Smooth muscle cell (in vitro differentiated cells): ENCODE data around the gene TUBA8. TPM values are rescaled to one million over a fixed set of nuclear protein-coding genes. Genes with fewer than 3 reads are reported as not detected.
"Not testable (repeated sequence)": the region's sequence is repeated elsewhere in the genome, so short reads cannot be mapped to it uniquely, and the experiment has no call there.

Experiments
- DNase-seq: peaks from one replicate; lab custom pipeline; 2025; ENCODE audit not compliant: unreplicated experiment; lab: John Stamatoyannopoulos, UW
- H2AFZ ChIP-seq: fragments of 200-600 bp; sonication (generic); 2 replicates; pipeline ENCODE4 v1.6.0; 2016; ENCODE audit warnings: antibody characterized with exemption, low read depth, mild to moderate bottlenecking
- H3F3A ChIP-seq: fragments of 200-600 bp; sonication (generic); 2 replicates; pipeline ENCODE4 v1.6.0; 2017; ENCODE audit warnings: antibody characterized with exemption, low read depth
- H3K27ac ChIP-seq: fragments of 200-600 bp; sonication (generic); 2 replicates; pipeline ENCODE4 v1.5.1; 2016; ENCODE audit warnings: low read depth, mild to moderate bottlenecking
- H3K27me3 ChIP-seq: fragments of 200-600 bp; sonication (generic); 2 replicates; pipeline ENCODE4 v1.6.1; 2016; ENCODE audit warnings: low read depth, mild to moderate bottlenecking
- H3K36me3 ChIP-seq: fragments of 200-600 bp; sonication (generic); 2 replicates; pipeline ENCODE4 v1.5.1; 2016; ENCODE audit warnings: low read depth
- H3K4me1 ChIP-seq: fragments of 200-600 bp; sonication (generic); 2 replicates; pipeline ENCODE4 v1.5.1; 2016; ENCODE audit warnings: low read depth
- H3K4me2 ChIP-seq: fragments of 200-600 bp; sonication (generic); 2 replicates; pipeline ENCODE4 v1.6.0; 2016; ENCODE audit warnings: mild to moderate bottlenecking
- H3K4me3 ChIP-seq: fragments of 200-600 bp; sonication (generic); 2 replicates; pipeline ENCODE4 v1.5.1; 2016; ENCODE audit warnings: mild to moderate bottlenecking
- H3K79me2 ChIP-seq: fragments of 200-600 bp; sonication (generic); 2 replicates; pipeline ENCODE4 v1.6.0; 2016; ENCODE audit warnings: low read depth, mild to moderate bottlenecking
- H3K9ac ChIP-seq: fragments of 200-600 bp; sonication (generic); 2 replicates; pipeline ENCODE4 v1.6.0; 2016; ENCODE audit warnings: low read depth
- H3K9me3 ChIP-seq: fragments of 200-600 bp; sonication (generic); replicated peaks from 2 replicates; pipeline ENCODE4 v1.5.1; 2016; ENCODE audit warnings: low read depth
- H4K20me1 ChIP-seq: fragments of 200-600 bp; sonication (generic); 2 replicates; pipeline ENCODE4 v1.6.0; 2016; ENCODE audit warnings: low read depth
- WGBS: methylation state at CpG from one replicate; pipeline ENCODE4 v1.1.7; 2016; ENCODE audit warnings: low lambda C conversion rate; 5-methylcytosine and 5-hydroxymethylcytosine counted together
- polyA plus RNA-seq: library from polyadenylated mRNA; unstranded; fragments of >200 nt; fragmentation: Nextera tagmentation; extraction: Ambion mirVana; gene quantifications from 2 replicates; pipeline ENCODE4 v1.2.1, GENCODE V29; 2016
- total RNA-seq: library from RNA; depleted of rRNA; stranded (reverse); fragments of >200 nt; gene quantifications from 2 replicates; pipeline ENCODE4 v1.2.3, GENCODE V29; 2014
- TF ChIP-seq, protein P1 (sequence below): fragments of 200-600 bp; sonication (generic); IDR thresholded peaks from 2 replicates; pipeline ENCODE4 v1.5.1; 2017; ENCODE audit warnings: borderline replicate concordance, mild to moderate bottlenecking, antibody characterized with exemption; ENCODE audit not compliant: insufficient read depth, poor library complexity, severe bottlenecking

Gene TUBA8
- total and polyA plus RNA-seq, 2 experiments from 2014 or later = 0.40 to 0.55 TPM

DNA sequence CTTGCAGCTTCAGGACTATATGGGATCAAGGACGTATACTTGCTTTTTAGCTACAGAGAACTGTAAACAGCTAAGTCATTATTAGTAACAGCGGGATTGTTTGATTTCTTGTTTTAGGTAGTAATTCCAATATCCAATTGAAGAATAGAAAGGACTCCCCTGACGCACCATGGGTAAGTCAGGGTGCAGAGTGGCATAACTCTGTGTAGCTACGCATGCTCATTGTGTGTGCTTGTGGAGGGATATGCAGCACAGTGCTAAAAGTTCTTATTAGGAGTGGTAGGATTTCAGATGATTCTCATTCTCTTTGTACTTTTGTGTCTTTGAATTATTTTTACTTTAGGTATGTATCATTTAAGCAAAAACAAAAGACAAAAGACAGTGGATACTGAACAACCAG lies 40.6 kb upstream of the TUBA8 start:
- no peak for DNase-seq
- TF ChIP-seq, protein P1, sequence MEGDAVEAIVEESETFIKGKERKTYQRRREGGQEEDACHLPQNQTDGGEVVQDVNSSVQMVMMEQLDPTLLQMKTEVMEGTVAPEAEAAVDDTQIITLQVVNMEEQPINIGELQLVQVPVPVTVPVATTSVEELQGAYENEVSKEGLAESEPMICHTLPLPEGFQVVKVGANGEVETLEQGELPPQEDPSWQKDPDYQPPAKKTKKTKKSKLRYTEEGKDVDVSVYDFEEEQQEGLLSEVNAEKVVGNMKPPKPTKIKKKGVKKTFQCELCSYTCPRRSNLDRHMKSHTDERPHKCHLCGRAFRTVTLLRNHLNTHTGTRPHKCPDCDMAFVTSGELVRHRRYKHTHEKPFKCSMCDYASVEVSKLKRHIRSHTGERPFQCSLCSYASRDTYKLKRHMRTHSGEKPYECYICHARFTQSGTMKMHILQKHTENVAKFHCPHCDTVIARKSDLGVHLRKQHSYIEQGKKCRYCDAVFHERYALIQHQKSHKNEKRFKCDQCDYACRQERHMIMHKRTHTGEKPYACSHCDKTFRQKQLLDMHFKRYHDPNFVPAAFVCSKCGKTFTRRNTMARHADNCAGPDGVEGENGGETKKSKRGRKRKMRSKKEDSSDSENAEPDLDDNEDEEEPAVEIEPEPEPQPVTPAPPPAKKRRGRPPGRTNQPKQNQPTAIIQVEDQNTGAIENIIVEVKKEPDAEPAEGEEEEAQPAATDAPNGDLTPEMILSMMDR = no peak
- WGBS = 91% methylated on average over 4 of the region's 4 CpGs
- Histone ChIP-seq H3K4me3 (no peak overlapping the region), H3F3A (no peaks in the 10 kb centered on the region), H4K20me1 (no peaks in the 10 kb centered on the region), H3K79me2 (no peaks in the 10 kb centered on the region), H2AFZ (no peak overlapping the region), H3K9me3 (no peaks in the 10 kb centered on the region), H3K4me2 (no peak overlapping the region), H3K36me3 (no peaks in the 10 kb centered on the region), H3K27me3 (no peaks in the 10 kb centered on the region), H3K9ac (peak overlapping the region; percentile 3), H3K27ac (peak overlapping the region; percentile 40), H3K4me1 (no peaks in the 10 kb centered on the region)

DNA sequence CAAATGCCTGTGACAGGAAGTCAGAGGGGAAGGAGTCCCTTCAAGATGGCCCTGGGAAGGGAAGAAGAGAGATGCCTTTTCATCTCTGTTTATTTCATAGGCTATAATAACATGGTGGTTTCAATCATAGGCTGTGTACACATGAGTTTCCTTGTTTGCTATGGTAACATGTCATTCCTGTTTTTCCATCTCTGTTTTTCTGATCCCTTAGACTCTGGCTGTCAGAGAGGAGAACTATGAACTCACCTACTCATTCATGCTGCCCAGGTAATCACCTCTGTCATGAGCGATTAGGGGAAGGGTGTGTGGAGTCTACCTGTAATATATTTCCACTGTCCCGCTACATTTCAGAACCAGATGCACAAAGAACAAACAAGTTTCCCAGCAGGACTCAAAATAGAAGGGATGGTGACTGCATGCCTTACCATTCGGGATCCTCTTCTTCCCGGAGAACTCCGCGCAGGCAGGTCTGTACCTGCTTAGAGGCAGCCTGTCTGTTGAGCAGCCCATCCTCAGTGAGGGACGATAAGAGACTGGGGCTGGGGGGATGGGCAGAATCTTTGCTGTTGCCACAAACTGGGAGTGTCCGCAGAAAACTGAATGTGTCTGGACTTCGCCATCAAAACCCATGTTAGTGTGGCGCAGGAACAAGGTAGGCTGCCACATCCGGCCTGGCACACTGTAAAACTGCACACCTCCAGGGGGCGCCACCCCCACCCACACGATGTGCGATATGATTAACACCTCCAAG lies 39.9 kb upstream of the TUBA8 start:
- Histone ChIP-seq H3K9ac (no peak overlapping the region), H2AFZ (no peak overlapping the region), H3K79me2 (no peaks in the 10 kb centered on the region), H3K4me2 (no peak overlapping the region), H3K27me3 (no peaks in the 10 kb centered on the region), H3K4me1 (no peaks in the 10 kb centered on the region), H3F3A (no peaks in the 10 kb centered on the region), H4K20me1 (no peaks in the 10 kb centered on the region), H3K36me3 (no peaks in the 10 kb centered on the region), H3K4me3 (no peak overlapping the region), H3K27ac (peak overlapping the region; percentile 40), H3K9me3 (no peaks in the 10 kb centered on the region)
- TF ChIP-seq, protein P1 = peak; percentile 50
- WGBS = 72% methylated on average over 14 of the region's 14 CpGs
- DNase-seq = no peak

DNA sequence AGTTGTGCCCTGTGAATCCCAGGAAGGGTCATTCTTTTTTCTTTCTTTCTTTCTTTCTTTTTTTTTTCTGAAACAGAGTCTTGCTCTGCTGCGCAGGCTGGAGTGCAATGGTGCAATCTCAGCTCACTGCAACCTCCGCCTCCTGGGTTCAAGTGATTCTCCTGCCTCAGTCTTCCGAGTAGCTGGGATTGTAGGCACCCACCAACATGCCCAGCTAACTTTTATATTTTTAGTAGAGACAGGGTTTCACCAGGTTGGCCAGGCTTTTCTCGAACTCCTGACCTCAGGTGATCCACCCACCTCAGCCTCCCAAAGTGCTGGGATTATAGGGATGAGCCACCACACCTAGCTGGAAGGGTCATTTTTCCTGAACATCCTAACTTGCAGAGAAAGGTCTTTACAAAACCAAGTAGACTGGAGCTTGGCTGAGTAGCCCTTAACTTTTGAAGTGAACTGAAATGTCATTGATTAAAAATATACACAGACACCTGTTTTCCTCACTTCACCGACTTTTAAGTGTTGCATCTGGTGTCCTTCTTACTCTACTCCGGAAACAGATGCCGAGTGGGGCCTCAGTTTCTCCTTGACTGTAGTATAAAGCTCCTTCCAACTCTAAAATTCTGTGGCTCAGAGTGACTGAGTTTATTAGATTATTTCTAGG lies 39.2 kb upstream of the TUBA8 start:
- H3K27me3 ChIP-seq, H3K9me3 ChIP-seq, H3K4me1 ChIP-seq, H3K9ac ChIP-seq, H3K79me2 ChIP-seq, H4K20me1 ChIP-seq, H3K36me3 ChIP-seq, H3F3A ChIP-seq, DNase-seq, H3K27ac ChIP-seq, H2AFZ ChIP-seq, H3K4me2 ChIP-seq, H3K4me3 ChIP-seq: not testable (repeated sequence)
- 95% methylated on average over 7 of the region's 7 CpGs for WGBS

DNA sequence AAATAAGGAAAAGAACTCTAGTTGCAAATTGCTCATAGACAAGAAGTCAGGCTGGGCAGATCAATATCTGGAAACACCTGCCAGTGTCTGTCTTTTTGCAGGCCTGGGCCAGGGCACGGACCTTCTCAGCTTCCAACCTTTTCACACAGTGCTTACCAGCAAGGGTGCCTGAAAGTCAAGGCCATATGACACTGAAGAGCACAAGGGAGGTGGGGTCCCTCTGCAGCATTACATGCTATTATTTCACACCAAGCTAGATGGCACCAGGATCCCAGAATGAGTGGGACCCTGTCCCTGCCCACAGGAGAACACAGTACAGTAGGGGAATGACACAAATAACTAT lies 38.7 kb upstream of the TUBA8 start:
- H3K27ac ChIP-seq = no peak overlapping the region
- WGBS = 81% methylated on average over 1 of the region's 1 CpG
- H3K9me3 ChIP-seq = no peaks in the 10 kb centered on the region
- H3K4me3 ChIP-seq = no peak overlapping the region
- TF ChIP-seq, protein P1 = no peak
- H3K4me2 ChIP-seq = no peak overlapping the region
- peaks cover 2% of the 10 kb centered on the region for H3K4me1 ChIP-seq
- no peaks in the 10 kb centered on the region for H4K20me1 ChIP-seq
- DNase-seq = no peak
- H3K36me3 ChIP-seq = no peaks in the 10 kb centered on the region
- no peaks in the 10 kb centered on the region for H3K27me3 ChIP-seq
- H3K79me2 ChIP-seq = no peaks in the 10 kb centered on the region
- no peak overlapping the region for H2AFZ ChIP-seq
- no peaks in the 10 kb centered on the region for H3F3A ChIP-seq
- H3K9ac ChIP-seq = no peak overlapping the region
